K562 (cell line): ENCODE results near the gene LATS1. TPM values are rescaled to one million over a fixed set of nuclear protein-coding genes. Genes with fewer than 3 reads are reported as not detected.

Experiments
- ATAC-seq: fragments of 200-7000 bp; cut with Tn5 transposase; 3 replicates; pipeline ENCODE4 v1.9.1; 2020; ENCODE audit warnings: moderate library complexity
- BruUV-seq: library from RNA; stranded (reverse); fragments of 400-500 nt; replicated peaks from 2 replicates; lab custom pipeline; 2021; lab: Mats Ljungman, UMichigan
- CTCF ChIA-PET: fragments of 300-600 bp; formaldehyde crosslinking; extraction: SDS; loops from one replicate; lab custom pipeline; 2021; ENCODE audit warnings: low intra/inter-chr PET ratio; lab: Yijun Ruan, JAX
- POLR2A ChIA-PET: fragments of 300-600, 350-650 bp; sonication (Branson Sonifier 250); formaldehyde crosslinking; extraction: SDS; loops from one replicate; lab custom pipeline; 2021; ENCODE audit warnings: antibody characterized with exemption, inconsistent platforms; lab: Yijun Ruan, JAX
- DNase-seq, 4 experiments: peaks; one replicate each; pipeline versions ENCODE4 v3.0.0 to v3.0.0-alpha.2; 2011 to 2018; ENCODE audit warnings: low spot score in 3 of 4, mixed read lengths in 3 of 4; ENCODE audit errors: extremely low read depth in 1 of 4
- FAIRE-seq: peaks from 2 replicates; lab custom pipeline; 2011; peaks lifted over from hg19 to GRCh38; lab: Jason Lieb, UNC
- H2AFZ ChIP-seq: 2 replicates; pipeline ENCODE4 v1.6.0; 2011; ENCODE audit warnings: low read depth, low read length, control low read depth, inconsistent platforms
- H3K27ac ChIP-seq: fragments of 200-600 bp; 3 replicates; pipeline ENCODE4 v1.8.0; 2011; ENCODE audit warnings: low read depth, mild to moderate bottlenecking, control low read depth, inconsistent platforms, low read length, moderate library complexity, mixed read lengths; ENCODE audit errors: extremely low read depth
- H3K27me3 ChIP-seq, 2 experiments: fragments of 300-600 bp in 1 of 2; 2 replicates in 1 of 2; 3 replicates in 1 of 2; pipeline versions ENCODE4 v1.6.0 to v1.8.0; 2011; ENCODE audit warnings: inconsistent platforms in 2 of 2, low read length in 2 of 2, mild to moderate bottlenecking in 1 of 2, mixed read lengths in 1 of 2, moderate library complexity in 1 of 2; ENCODE audit not compliant: control insufficient read depth in 2 of 2, insufficient read depth in 2 of 2
- H3K36me3 ChIP-seq: fragments of 300-600 bp; 3 replicates; pipeline ENCODE4 v1.8.0; 2011; ENCODE audit warnings: mild to moderate bottlenecking, low read length, inconsistent platforms; ENCODE audit not compliant: control insufficient read depth, insufficient read depth
- H3K4me1 ChIP-seq, 2 experiments: fragments of 200-600 bp in 1 of 2; replicated peaks in 1 of 2; 2 replicates in 1 of 2; 3 replicates in 1 of 2; pipeline versions ENCODE4 v1.5.1 to v1.8.0; 2011; ENCODE audit warnings: inconsistent platforms in 2 of 2, low read length in 2 of 2, mild to moderate bottlenecking in 1 of 2, mixed read lengths in 1 of 2, moderate library complexity in 1 of 2; ENCODE audit not compliant: control insufficient read depth in 2 of 2, insufficient read depth in 2 of 2
- H3K4me2 ChIP-seq: 2 replicates; pipeline ENCODE4 v1.6.1; 2011; ENCODE audit warnings: low read length, control low read depth, inconsistent platforms, mixed read lengths; ENCODE audit not compliant: insufficient read depth
- H3K4me3 ChIP-seq: fragments of 200-600 bp; sonication (generic), shearing (Covaris generic); 2 replicates; pipeline ENCODE4 v1.5.1; 2016; ENCODE audit warnings: control low read depth, inconsistent platforms
- H3K79me2 ChIP-seq: fragments of 200-600 bp; 3 replicates; pipeline ENCODE4 v1.8.0; 2011; ENCODE audit warnings: low read length, inconsistent platforms; ENCODE audit not compliant: control insufficient read depth, insufficient read depth
- H3K9ac ChIP-seq, 2 experiments: 2 replicates each; pipeline versions ENCODE4 v1.6.0 to v1.6.1; 2011; ENCODE audit warnings: low read depth in 2 of 2, low read length in 2 of 2, control low read depth in 1 of 2, inconsistent platforms in 1 of 2, mild to moderate bottlenecking in 1 of 2, mixed read lengths in 1 of 2; ENCODE audit not compliant: insufficient read depth in 1 of 2
- H3K9me1 ChIP-seq: one replicate; pipeline ENCODE4 v1.6.0; 2011; ENCODE audit warnings: inconsistent platforms, mild to moderate bottlenecking, low read length, moderate library complexity; ENCODE audit not compliant: control insufficient read depth, insufficient read depth
- H3K9me3 ChIP-seq: replicated peaks from 2 replicates; pipeline ENCODE4 v1.5.1; 2011; ENCODE audit warnings: low read depth, low read length, inconsistent platforms; ENCODE audit not compliant: control insufficient read depth, insufficient read depth
- H4K20me1 ChIP-seq: replicated peaks from 2 replicates; pipeline ENCODE4 v1.6.1; 2011; ENCODE audit warnings: low read length, inconsistent platforms, mixed read lengths; ENCODE audit not compliant: control insufficient read depth, insufficient read depth
- ATF2 ChIP-seq: sonication (generic); formaldehyde crosslinking; IDR thresholded peaks from 2 replicates; pipeline ENCODE4 v1.8.1; 2022; ENCODE audit warnings: missing genetic modification reagents
- MAFG ChIP-seq: fragments of 450-650 bp; conservative IDR thresholded peaks from 2 replicates; pipeline ENCODE4 v1.6.1; 2016; ENCODE audit warnings: missing genetic modification characterization, missing compliant biosample characterization
- MEIS2 ChIP-seq: fragments of 450-650 bp; IDR thresholded peaks from 2 replicates; pipeline ENCODE4 v1.6.1; 2014; ENCODE audit warnings: mild to moderate bottlenecking; ENCODE audit not compliant: partially characterized antibody
- PBX2 ChIP-seq, 2 experiments: IDR thresholded peaks in 1 of 2; conservative IDR thresholded peaks in 1 of 2; 2 replicates each; pipeline ENCODE4 v1.6.1; 2016; ENCODE audit warnings: low read depth in 2 of 2, mild to moderate bottlenecking in 1 of 2, missing compliant biosample characterization in 1 of 2, missing genetic modification characterization in 1 of 2, moderate library complexity in 1 of 2
- RBM39 ChIP-seq: fragments of 200-400 bp; formaldehyde crosslinking; optimal IDR thresholded peaks from 2 replicates; pipeline ENCODE3; 2018; ENCODE audit warnings: low read depth, low read length
- ZNF121 ChIP-seq: sonication (generic); formaldehyde crosslinking; conservative IDR thresholded peaks from 2 replicates; pipeline ENCODE4 v1.8.0; 2022; ENCODE audit warnings: missing genetic modification reagents
- ZNF695 ChIP-seq: fragments of 450-650 bp; formaldehyde crosslinking; IDR thresholded peaks from 2 replicates; pipeline ENCODE4 v1.4.0; 2020; ENCODE audit warnings: mild to moderate bottlenecking, moderate library complexity
- WGBS: fragments of 100-300 bp; shearing (Covaris generic); methylation state at CpG from one replicate; pipeline ENCODE4 v1.1.6; 2016; ENCODE audit warnings: low coverage, mixed read lengths; ENCODE audit not compliant: insufficient coverage; ENCODE audit errors: missing lambda C conversion rate; 5-methylcytosine and 5-hydroxymethylcytosine counted together
- in situ Hi-C: fragments of 300-500 bp; cut with MboI; formaldehyde crosslinking; loops from 4 replicates; pipeline ENCODE4 v1.15.0; 2018; ENCODE audit warnings: inconsistent platforms, mixed read lengths
- intact Hi-C: fragments of 100-400 bp; cut with micrococcal nuclease; formaldehyde crosslinking; loops from 2 replicates; pipeline ENCODE4 v1.14.2; 2022
- polyA plus RNA-seq, 8 experiments: library from polyadenylated mRNA; depleted of rRNA in 4 of 8; stranded (reverse) in 5 of 8; unstranded in 3 of 8; fragments of >200 nt; fragmentation: Nextera tagmentation in 2 of 8; fragmentation: Illumina TruSeq in 1 of 8; extraction: Ambion mirVana in 2 of 8; extraction: Trizol in 1 of 8; gene quantifications; 2 replicates each; pipeline versions ENCODE4 v1.2.1 to v1.2.3, GENCODE V29; 2011 to 2014; ENCODE audit warnings: inconsistent platforms in 1 of 8, missing spikeins in 1 of 8
- total RNA-seq, 7 experiments: library from RNA; depleted of rRNA in 6 of 7; stranded (reverse); fragments of >200 nt in 6 of 7; fragmentation: Illumina TruSeq in 2 of 7; extraction: Trizol in 2 of 7; gene quantifications; 2 replicates each; pipeline versions ENCODE4 v1.2.1 to v1.2.3, GENCODE V29; 2011 to 2021; ENCODE audit warnings: low replicate concordance in 1 of 7
- TF ChIP-seq, protein P1 (sequence below): fragments of 450-650 bp; formaldehyde crosslinking; IDR thresholded peaks from 2 replicates; pipeline ENCODE4 v1.4.0; 2022; ENCODE audit warnings: missing genetic modification characterization

LATS1 gene
- total and polyA plus RNA-seq, 9 of the 15 experiments (the other 6 are each of a cell fraction or from before 2014, with no cell fraction given): 5.0 to 36.3 (median 18.4) TPM

DNA sequence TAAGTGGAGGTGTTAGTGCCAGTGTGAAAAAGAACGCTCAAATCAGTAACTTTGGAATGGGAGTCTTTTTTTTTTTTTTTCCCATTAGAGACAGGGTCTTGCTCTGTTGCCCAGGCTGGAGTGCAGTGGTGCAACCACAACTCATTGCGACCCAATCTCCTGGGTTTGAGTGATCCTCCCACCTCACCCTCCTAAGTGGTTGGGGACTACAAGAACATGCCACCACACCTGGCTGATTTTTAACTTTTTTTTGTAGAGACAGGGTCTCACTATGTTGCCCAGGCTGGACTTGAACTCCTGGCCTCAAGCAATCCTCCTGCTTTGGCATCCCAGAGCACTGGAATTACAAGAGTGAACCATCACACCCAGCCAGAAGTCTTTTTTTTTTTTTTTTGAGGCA is 19.7 kb downstream of the LATS1 start:
- Histone ChIP-seq H3K36me3 (peaks cover 83% of the 10 kb centered on the region), H3K4me1 (no peaks in the 10 kb centered on the region), H3K27ac (no peak overlapping the region), H4K20me1 (peaks cover 11% of the 10 kb centered on the region; the same call in 1 of the 2 replicates), H3K79me2 (peaks cover 96% of the 10 kb centered on the region), H3K4me2 (no peak overlapping the region), H3K9ac (no peak overlapping the region), H3K9me3 (no peaks in the 10 kb centered on the region), H2AFZ (no peak overlapping the region), H3K27me3 (no peaks in the 10 kb centered on the region), H3K9me1 (no peaks in the 10 kb centered on the region), H3K4me3 (no peak overlapping the region)
- CTCF ChIA-PET: no interaction called here
- BruUV-seq: no TSS peak
- in situ Hi-C loops: no loop called here
- POLR2A ChIA-PET: interaction anchor here (0.8 kb wide), 1 partner anchor 10 kb away, joined by 3 read pairs; no protein-coding TSS in a partner anchor
- 90% methylated on average over 2 of the region's 2 CpGs for WGBS
- TF ChIP-seq MAFG (tag): no peak
- peak; percentile 98 for TF ChIP-seq ZNF121 (CRISPR knock-in tag)
- ATAC-seq: no peak
- DNase-seq: no peak
- no peak for FAIRE-seq
- intact Hi-C loops: no loop called here

GRCh38 chr6:149696901-149697300 is 21.0 kb downstream of the LATS1 start:
- no peaks in the 10 kb centered on the region for H3K4me1 ChIP-seq
- WGBS: 19% methylated on average over 1 of the region's 1 CpG
- peaks cover 93% of the 10 kb centered on the region for H3K36me3 ChIP-seq
- no peak overlapping the region for H3K27ac ChIP-seq
- H3K9ac ChIP-seq: no peak overlapping the region
- CTCF ChIA-PET: no interaction called here
- POLR2A ChIA-PET: interaction anchor here (1.1 kb wide), 2 partner anchors 10 to 21 kb away, joined by 4 read pairs; partner anchors contain the start of gene LATS1
- no peaks in the 10 kb centered on the region for H3K9me1 ChIP-seq
- no peak overlapping the region for H2AFZ ChIP-seq
- BruUV-seq: no TSS peak
- H3K4me3 ChIP-seq: no peak overlapping the region
- ATAC-seq: no peak
- no peak overlapping the region for H3K4me2 ChIP-seq
- in situ Hi-C loops: no loop called here
- no peak for DNase-seq
- H4K20me1 ChIP-seq: peaks cover 11% of the 10 kb centered on the region; the same call in 1 of the 2 replicates
- H3K79me2 ChIP-seq: peaks cover 92% of the 10 kb centered on the region
- intact Hi-C loops: no loop called here
- FAIRE-seq: no peak
- H3K9me3 ChIP-seq: no peaks in the 10 kb centered on the region
- H3K27me3 ChIP-seq: no peaks in the 10 kb centered on the region
- TF ChIP-seq, protein P1, sequence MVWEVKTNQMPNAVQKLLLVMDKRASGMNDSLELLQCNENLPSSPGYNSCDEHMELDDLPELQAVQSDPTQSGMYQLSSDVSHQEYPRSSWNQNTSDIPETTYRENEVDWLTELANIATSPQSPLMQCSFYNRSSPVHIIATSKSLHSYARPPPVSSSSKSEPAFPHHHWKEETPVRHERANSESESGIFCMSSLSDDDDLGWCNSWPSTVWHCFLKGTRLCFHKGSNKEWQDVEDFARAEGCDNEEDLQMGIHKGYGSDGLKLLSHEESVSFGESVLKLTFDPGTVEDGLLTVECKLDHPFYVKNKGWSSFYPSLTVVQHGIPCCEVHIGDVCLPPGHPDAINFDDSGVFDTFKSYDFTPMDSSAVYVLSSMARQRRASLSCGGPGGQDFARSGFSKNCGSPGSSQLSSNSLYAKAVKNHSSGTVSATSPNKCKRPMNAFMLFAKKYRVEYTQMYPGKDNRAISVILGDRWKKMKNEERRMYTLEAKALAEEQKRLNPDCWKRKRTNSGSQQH (CRISPR knock-in tag): no peak
- TF ChIP-seq MEIS2: peak; percentile 40
- no peak for TF ChIP-seq ATF2 (CRISPR knock-in tag)
- no peak for TF ChIP-seq RBM39
- no peak for TF ChIP-seq PBX2 (CRISPR knock-in tag; IDR thresholded peaks at IDR 0.05; ENCODE audit: low read depth)
- peak; percentile 43; the same call in 1 of the 2 replicates for TF ChIP-seq PBX2 (tag; conservative IDR thresholded peaks at IDR 0.05; ENCODE audit: low read depth)
- no peak for TF ChIP-seq ZNF695 (CRISPR knock-in tag)
